Transverse colon (tissue), 4 donors: ENCODE data around the gene RNU11.
"Not testable (repeated sequence)": the region's sequence is repeated elsewhere in the genome, so short reads cannot be mapped to it uniquely, and the experiment has no call there.

Source experiments
- EP300 ChIP-seq: sonication (generic); formaldehyde crosslinking; IDR thresholded peaks from one replicate; pipeline ENCODE4 v1.6.1; 2017; ENCODE audit warnings: antibody characterized with exemption, low read depth
- POLR2A ChIP-seq: fragments of 450-650 bp; IDR thresholded peaks from one replicate; pipeline ENCODE4 v1.6.1; 2016; ENCODE audit warnings: antibody characterized with exemption, mild to moderate bottlenecking, moderate library complexity
- POLR2AphosphoS5 ChIP-seq, 3 donors: sonication (generic); formaldehyde crosslinking; IDR thresholded peaks; one replicate each; pipeline ENCODE4 v1.6.1; 2016; ENCODE audit warnings: antibody characterized with exemption in 3 of 3
- TF ChIP-seq, protein P1 (sequence below), 5 experiments: fragments of 200-600 bp in 3 of 5; fragments of 450-650 bp in 2 of 5; sonication (generic) in 3 of 5; IDR thresholded peaks; 1 replicate in 2 of 5; 2 replicates in 3 of 5; pipeline ENCODE4 v1.5.1; 2016 to 2017; ENCODE audit warnings: antibody characterized with exemption in 5 of 5, inconsistent platforms in 3 of 5, mild to moderate bottlenecking in 2 of 5, moderate library complexity in 1 of 5

DNA sequence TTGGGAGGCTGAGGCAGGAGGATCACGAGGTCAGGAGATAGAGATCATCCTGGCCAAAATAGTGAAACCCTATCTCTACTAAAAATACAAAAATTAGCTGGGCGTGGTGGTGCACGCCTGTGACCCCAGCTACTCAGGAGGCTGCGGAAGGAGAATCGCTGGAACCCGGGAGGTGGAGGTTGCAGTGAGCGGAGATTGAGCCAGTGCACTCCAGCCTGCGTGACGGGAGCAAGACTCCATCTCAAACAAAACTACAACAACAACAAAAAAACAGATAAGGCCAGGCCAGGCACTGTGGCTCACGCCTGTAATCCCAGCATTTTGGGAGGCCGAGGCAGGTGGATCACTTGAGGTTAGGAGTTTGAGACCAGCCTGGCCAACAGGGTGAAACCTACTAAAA is 3.0 kb upstream of the RNU11 start:
- TF ChIP-seq, protein P1, sequence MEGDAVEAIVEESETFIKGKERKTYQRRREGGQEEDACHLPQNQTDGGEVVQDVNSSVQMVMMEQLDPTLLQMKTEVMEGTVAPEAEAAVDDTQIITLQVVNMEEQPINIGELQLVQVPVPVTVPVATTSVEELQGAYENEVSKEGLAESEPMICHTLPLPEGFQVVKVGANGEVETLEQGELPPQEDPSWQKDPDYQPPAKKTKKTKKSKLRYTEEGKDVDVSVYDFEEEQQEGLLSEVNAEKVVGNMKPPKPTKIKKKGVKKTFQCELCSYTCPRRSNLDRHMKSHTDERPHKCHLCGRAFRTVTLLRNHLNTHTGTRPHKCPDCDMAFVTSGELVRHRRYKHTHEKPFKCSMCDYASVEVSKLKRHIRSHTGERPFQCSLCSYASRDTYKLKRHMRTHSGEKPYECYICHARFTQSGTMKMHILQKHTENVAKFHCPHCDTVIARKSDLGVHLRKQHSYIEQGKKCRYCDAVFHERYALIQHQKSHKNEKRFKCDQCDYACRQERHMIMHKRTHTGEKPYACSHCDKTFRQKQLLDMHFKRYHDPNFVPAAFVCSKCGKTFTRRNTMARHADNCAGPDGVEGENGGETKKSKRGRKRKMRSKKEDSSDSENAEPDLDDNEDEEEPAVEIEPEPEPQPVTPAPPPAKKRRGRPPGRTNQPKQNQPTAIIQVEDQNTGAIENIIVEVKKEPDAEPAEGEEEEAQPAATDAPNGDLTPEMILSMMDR (IDR thresholded peaks at IDR 0.05): not testable (repeated sequence)
- not testable (repeated sequence) for TF ChIP-seq EP300; POLR2AphosphoS5 (IDR thresholded peaks at IDR 0.05); POLR2A
